Measurements from ENCODE around the gene CHERP.
"Not testable (repeated sequence)": the region's sequence is repeated elsewhere in the genome, so short reads cannot be mapped to it uniquely, and the experiment has no call there.

Gene CHERP

DNA sequence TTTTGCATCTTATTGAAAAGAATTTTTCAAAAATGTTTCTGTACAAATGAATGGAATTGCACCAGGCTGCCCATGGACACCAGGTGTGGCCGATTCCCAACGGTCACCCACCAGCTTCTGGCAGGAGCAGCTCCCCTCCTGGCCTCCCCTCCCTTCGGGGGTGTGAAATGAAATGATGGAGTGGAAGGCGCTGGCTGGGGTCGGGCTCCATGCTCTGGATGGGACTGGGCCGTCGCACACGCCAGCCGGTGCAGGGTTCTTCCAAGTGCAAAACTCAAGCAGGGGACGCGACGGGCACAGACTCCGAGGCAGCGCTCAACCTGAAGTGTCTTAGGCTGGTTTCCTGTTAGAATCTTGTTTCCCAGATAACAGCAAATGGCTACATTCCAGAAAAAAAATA is 24.2 kb downstream of the CHERP start:
- DNase-seq: no peak

DNA sequence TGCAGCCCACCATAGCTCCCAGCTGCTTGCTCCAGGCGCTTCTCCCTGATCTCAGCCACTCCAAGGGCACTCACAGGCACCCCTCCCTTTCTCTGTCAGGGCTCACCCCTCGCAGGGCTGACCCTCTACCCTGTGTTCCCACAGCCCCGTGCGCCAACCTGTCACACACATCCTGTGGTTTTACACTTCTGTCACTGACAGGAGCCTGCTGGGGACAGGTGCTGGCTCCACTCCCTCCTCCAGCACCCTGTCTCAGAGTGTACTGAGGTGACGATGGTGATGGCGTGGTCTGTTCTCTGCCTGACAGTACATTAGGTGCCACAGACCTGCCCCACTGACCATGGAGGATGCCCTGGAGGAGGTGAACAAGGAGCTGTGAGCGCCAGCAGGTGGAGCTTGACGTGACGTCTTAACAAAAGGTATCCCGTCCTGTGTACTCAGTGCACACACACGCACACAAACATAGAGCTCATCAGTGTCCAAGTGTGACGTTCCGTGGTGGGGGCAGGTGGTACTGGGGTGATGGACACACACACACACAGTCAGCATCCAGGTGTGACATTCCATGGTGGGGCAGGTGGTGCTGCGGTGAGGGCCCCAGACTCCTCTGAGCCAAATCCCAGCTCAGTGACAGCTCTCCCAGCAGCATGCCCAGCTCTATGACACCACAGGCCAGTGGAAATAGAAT is 25.2 kb downstream of the CHERP start:
- DNase-seq: no peak

DNA sequence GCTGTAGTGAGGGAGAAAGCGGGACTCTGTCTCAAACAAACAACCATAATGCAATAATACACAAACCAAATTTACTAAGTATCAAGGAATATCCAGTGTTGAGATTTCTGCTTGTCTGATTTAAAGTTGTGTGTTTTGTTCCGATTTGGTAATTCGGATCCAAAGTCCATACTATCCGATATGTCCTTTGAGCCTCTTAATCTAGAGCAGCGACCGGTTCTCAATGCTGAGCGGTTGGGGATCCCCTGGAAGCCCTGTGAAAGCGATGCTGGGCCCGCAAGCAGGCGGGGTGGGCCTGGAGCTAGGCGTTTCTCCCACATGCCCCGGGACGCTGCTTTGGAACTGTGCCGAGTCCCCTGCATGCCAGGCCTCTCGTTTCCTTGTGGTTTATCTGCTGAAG is 25.9 kb downstream of the CHERP start:
- no peak for DNase-seq

DNA sequence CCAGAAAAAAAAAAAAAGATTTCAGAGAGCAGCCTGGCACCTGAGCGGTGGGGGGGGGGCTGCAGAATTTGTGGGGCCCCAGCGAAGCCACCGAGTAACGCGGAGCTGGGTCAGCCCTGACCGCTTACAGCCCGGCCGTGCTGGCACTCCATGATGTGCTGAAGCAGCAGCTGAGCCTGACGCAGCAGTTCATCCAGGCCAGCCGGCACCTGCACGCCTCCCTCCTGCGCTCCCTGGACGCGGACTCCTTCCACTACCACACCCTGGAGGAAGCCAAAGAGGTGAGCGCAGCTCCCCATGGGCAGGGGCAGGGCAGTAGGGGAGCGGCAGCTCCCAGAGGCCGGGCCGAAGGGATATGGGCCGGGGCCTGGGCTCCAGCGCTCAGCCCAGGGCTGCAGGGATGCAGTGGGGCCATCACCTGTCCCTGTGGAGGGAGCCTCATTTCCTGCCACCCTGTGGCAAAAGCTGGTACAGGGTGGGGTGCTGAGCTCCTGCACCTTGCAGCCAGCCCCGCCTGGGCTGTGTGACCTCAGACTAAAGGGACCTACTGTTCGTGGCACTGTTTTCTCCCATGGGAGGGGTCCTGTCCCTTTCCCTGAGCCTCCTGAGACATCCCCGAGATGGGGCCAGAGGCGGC is 27.7 kb downstream of the CHERP start:
- no peak for DNase-seq

DNA sequence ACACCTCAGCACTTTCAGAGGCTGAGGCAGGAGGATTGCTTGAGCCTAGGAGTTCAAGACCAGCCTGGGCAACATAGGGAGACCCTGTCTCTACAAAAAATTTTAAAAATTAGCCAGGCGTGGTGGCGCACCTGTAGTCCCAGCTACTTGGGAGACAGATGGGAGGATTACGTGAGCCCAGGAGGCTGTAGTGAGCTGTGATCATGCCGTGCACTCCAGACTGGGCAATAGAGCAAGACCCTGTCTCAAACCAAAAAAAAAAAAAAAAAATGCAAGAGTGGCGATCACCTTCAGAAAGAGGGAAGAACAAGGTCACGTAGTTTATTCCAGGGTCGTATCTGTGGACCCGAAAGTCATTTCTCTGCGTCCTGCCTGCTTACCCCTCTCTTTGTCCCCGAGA is 29.6 kb downstream of the CHERP start:
- DNase-seq: not testable (repeated sequence)

DNA sequence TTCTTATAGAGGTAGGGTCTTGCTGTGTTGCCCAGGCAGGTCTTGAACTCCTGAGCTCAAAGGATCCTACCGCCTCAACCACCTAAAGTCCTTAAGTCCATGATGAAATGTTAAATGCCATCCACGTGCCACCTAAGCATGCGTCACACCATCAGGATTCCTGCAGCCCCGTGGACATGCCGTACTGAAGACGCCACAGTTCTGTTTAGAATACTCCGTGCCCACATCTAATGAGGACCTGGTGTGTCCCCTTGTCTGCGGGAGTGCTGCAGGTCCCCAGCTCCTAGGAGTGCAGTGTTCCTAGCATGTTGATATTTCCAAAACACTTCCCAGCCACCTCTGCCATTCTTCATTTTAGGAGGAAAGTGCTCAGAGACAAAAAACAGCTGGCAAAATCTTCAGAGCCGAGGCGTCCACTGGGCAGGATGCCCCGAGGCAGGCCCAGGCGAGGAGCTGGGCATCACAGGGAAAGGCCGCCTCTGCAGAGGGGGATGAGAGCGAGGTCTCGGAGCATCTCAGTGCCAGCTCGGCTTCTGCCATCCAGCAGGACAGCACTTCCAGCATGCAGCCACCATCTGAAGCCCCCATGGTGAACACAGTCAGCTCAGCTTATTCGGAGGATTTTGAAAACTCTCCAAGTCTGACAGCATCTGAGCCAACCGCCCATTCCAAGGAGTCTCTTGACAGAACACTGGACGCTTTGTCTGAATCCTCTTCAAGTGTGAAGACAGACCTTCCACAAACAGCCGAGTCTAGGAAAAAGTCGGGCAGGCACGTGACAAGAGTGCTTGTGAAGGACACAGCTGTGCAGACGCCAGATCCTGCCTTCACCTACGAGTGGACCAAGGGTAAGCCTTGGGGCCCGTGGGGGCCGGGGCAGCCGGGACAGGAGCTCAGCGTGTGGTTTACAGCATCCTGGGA is 32.8 kb downstream of the CHERP start:
- no peak for DNase-seq

DNA sequence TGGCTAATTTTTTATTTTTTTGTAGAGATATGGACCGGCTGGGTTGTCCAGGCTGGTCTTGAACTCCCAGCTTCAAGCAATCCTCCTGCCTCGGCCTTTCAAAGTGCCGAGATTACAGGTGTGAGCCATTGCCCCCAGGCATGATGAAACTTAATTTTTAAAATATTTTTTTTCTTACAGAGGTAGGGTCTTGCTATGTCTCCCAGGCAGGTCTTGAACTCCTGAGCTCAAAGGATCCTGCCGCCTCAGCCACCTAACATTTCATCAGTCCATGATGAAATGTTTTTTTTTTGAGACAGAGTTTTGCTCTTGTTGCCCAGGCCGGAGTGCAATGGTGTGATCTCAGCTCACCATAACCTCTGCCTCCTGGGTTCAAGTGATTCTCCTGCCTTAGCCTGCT is 33.7 kb downstream of the CHERP start:
- no peak for DNase-seq

DNA sequence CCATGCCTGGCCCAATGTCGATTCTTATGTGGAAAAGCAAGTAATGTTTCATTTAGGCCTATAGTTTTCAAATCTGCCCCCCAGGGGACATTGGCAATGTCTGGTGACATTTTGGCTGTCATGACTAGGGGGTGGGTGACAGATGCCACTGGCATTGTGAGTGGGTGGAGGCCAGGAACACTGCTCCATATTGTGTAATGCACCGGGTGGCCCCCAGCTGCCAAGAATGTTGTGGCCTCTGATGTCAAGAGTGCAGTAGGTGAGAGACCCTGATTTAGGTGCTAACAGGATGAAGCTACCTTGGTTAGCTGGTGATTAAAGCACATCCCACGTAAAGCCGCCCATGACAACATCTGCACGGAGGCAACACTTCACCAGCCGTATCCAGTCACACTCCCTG is 35.3 kb downstream of the CHERP start:
- DNase-seq: no peak

DNA sequence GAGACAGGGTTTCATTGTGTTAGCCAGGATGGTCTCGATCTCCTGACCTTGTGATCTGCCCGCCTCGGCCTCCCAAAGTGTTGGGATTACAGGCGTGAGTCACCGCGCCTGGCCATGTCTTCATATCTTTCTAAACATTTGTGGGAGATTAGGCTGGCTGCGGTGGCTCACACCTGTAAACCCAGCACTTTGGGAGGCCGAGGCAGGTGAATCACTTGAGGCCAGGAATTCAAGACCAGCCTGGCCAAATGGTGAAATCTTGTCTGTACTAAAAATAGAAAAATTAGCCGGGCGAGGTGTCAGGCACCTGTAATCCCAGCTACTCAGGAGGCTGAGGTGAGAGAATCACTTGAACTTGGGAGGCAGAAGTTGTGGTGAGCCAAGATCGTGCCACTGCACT is 36.1 kb downstream of the CHERP start:
- DNase-seq: not testable (repeated sequence)

DNA sequence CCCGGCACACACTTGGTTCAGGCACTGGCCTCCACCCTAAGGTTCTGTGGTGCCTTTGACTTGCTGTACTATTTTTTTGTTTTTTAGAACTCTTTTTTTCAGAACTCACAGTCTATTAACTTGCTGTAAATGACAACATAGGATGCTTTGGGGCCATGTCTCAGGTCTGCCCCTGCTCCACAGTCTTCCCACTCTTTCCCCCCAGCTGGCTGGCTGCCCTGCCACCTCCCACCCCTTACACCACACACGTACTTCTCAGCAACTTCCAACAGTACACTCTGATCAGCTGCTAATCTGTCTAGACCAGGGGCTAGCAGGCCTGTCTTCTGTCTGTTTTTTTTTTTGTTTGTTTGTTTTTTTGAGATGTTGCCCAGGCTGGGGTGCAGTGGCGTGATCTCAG is 38.0 kb downstream of the CHERP start:
- DNase-seq: no peak

DNA sequence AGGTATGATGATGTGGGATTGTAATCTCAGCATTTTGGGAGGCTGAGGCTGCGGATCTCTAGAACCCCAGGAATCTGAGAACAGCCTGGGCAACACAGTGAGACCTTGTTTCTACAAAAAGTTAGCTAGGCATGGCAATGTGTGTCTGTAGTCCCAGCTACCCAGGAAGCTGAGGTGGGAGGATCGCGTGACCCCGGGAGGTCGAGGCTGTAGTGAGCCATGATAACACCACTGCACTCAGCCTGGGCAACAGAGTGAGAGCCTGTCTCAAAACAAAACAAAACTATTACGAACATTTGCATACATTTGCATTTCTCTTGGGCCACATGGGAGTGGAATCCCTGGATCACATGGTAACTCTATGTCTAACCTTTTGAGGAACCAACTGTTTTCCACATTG is 44.4 kb downstream of the CHERP start:
- no peak for DNase-seq

DNA sequence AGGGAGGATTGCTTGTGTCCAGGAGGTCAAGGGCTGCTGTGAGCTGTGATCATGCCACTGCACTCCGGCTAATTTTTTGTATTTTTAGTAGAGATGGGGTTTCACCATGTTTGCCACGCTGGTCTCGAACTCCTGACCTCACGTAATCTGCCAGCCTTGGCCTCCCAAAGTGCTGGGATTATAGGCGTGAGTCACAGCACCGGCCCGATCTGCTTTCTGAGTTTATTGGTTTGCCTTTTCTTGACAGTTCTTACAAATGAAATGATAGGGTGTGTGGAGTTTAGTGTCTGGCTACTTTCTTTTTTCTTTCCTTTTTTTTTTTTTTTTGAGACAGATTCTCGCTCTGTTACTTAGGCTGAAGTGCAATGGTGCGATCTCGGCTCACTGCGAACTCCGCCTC is 45.2 kb downstream of the CHERP start:
- no peak for DNase-seq

DNA sequence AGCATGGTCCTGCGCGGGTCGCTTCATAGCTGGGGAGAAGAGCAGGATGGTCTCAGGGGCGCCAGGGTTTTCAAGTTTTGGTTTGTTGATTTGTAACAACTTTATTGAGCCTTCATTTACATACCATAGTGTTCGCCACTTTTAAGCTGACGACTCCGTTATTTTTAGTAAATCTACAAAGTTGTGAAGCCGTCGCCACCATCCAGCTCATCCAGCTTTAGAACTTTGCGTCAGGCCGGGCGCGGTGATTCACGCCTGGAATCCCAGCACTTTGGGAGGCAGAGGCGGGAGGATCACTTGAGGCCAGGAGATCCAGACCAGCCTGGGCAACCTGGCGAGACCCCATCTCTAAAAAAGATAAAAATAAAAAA is 45.6 kb downstream of the CHERP start:
- DNase-seq: no peak

DNA sequence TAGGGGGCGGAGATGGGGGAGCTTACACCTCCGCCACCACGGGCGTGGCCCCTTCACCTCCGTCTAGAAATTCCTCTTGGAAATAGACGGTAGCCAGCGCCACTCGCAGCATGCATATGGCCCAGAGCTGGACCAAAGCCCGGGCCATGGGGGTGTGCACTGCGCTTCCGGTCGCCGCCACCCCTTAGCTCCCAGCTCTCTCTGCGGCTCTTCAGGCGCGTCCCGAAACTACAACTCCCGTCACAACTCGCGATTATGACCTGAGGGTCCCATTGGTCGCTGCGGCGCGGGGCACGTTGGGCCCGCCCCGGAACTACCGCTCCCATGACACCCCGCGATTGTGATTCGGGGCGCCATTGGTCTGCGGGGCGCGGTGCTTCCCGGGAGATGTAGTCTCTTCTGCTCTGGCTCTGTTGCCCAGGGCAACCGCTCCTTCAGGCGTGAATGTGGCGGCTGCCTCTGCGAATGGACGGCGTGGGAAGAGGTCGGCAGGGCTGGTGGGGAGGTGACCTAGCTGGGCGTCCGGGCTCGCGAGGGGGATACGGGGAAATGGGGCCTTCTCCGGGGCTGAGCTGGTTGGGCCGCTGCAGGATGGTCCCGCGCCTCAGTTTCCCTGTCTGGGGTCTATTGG is 46.1 kb downstream of the CHERP start, which contains the start of the genes C19orf44 and CALR3:
Gene C19orf44 (plus strand): TSS at position 413 of the 631 bp plus-strand sequence. CDS start 4,399 bp downstream, outside the sequence.
Gene CALR3 (minus strand): TSS at position 186 of the 631 bp plus-strand sequence. CDS start 38 bp downstream, at position 148.
- DNase-seq: peak; percentile 96

DNA sequence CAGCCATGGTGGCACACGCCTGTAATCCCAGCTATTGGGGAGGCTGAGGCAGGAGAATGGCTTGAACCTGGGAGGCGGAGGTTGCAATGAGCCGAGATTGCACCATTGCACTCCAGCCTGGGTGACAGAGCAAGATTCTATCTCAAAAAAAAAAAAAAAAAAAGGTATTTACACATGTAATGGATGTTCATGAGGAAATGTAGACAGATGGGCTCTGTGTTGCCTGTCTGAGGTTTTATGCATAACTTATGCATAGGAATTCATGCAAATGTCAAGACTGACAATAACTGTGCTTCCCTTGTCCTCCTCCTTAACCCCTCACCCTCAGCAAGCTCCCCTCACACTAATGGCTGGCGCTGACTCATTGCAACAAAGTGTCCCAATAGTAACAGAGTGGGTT is 55.8 kb downstream of the CHERP start:
- not testable (repeated sequence) for DNase-seq

DNA sequence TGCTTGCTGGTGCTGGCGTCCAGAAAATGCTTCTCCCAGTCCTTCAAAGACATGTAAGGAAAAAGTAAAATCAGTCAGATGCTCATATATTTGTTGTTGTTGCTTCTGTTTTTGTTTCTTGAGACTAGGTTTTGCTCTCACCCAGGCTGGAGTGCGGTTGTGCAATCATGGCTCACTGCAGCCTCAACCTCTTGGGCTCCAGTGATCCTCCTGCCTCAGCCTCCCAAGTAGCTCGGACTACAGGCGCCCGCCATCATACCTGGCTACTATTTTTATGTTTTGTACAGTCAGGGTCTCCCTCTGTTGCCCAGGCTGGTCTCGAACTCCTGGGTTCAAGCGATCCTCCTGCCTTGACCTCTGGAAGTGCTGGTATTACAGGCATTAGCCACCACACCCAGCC is 59.5 kb downstream of the CHERP start:
- no peak for DNase-seq

DNA sequence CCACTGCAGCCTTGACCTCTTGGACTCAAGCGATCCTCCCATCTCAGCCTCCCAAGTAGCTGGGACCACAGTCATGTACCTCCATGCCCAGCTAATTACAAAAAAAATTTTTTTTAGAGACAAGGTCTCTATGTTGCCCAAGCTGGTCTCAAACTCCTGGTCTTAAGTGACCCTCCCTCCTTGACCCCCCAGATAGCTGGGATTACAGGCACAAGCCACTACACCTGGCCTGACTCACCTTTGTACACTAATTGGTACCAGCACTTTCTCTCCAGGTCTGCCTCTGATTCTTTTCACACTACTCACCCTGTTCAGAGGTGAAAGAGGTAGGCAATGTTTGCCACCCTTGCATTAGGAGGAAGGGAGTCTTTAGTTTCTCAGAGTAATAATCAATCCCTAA is 64.9 kb downstream of the CHERP start:
- no peak for DNase-seq

DNA sequence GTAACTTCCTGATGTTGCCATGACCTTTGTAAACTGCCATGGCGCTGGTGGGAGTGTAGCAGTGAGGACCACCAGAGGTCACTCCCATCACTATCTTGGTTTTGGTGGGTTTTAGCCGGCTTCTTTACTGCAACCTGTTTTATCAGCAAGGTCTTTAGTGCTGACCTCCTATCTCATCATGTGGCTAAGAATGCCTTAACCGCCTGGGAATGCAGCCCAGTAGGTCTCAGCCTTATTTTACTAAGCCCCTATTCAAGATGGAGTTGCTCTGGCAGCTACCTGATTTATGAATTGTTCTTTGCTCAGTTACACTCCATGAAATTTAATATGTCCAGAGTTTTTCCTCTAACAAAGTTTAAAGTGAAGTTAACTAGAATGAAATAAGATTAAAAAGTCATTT is 65.8 kb downstream of the CHERP start:
- no peak for DNase-seq

DNA sequence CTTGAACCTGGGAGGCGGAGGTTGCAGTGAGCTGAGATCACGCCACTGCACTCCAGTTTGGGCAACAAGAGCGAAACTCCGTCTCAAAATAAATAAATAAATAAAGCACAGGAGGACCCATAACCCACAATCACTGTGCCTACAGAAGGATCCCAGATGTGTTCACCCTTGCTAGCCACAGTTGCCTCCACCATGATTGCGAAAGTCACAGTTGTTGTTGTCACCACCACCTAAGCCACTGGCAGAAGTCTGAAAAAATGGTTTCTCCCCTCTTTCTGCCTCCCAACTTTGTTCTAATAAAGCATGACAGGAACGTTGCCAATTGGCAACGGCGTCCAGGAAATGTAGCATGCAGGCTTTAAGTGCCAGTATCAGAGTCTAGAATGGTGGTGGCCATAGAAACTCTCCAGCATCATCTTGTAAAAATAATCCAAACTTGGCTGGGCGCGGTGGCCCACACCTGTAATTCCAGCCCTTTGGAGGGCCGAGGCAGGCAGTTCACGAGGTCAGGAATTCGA is 68.3 kb downstream of the CHERP start:
- DNase-seq: no peak

DNA sequence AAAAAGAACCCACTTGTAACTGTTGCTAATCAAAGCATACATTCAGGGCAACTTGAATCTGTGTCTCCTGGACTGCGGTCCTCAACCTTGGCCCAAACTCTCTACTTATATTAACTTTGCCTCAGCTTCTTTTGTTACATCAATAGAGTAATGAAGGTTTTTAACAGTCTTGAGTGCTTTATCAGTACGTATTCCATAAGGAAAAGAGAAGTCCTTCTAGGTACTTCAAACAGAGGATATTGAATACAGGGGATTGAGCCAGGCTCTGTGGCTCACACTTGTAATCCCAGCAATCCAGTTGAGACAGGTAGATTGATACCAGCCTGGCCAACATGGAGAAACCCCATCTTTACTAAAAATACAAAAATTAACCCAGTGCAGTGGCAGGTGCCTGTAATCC is 69.2 kb downstream of the CHERP start:
- DNase-seq: no peak

DNA sequence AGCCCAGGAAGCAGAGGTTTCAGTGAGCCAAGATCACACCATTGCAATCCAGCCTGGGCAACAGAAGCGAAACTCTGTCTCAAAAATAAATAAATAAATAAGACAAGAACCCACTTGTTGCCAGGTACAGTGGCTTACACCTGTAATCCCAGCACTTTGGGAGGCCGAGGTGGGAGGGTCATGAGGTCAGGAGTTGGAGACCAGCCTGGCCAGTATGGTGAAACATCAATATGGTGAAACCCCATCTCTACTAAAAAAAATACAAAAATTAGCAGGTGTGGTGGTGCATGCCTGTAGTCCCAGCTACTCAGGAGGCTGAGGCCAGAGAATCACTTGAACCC is 69.7 kb downstream of the CHERP start:
- not testable (repeated sequence) for DNase-seq

DNA sequence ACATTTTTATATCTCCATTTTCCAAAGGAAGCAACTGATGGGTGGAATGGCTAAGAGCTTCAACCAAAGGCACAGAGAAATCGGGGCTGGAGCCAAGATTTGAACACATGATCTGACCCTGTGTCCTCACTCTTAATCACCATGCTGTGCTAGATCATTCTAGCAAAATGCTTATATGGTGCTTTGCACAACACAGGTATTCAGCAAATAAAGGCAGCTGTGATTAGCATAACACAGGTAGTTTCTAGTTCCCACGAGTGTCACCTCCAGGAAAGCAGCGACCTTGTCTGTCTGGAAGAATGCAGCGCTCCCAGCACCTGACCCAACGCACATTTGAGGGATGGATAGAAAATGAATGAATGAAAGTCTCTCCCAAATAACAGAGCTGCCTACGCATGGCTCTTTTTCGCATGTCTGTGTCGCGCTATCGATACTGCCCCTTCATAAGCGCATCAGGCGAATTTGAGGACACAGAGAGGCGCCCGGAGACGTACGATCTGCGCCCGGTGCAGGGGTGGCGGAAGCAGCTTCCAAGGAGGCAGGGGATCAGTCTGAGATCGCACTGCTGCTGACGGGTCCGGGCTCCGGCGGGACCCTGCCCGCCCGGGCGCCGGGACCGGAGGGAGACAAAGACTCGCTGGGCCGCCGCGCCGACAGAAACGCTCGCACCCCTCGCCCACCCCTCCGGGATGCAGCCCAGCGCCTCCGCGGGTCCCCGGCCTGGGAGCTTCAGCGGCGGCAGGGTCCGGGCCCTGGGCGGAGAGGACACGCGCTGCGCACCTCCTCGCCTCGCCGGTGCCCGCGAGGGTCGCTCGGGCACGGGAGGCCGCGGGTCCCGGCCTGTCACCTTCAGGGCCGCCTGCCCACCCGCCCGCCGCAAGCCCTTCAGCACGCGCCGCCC is 71.1 kb downstream of the CHERP start:
- no peak for DNase-seq
